ENCODE measurements around the gene CCDC171. TPM values are rescaled to one million over a fixed set of nuclear protein-coding genes. Genes with fewer than 3 reads are reported as not detected.

CCDC171 gene
- total RNA-seq, 1 experiment from 2014 or later: 2.4 TPM

DNA sequence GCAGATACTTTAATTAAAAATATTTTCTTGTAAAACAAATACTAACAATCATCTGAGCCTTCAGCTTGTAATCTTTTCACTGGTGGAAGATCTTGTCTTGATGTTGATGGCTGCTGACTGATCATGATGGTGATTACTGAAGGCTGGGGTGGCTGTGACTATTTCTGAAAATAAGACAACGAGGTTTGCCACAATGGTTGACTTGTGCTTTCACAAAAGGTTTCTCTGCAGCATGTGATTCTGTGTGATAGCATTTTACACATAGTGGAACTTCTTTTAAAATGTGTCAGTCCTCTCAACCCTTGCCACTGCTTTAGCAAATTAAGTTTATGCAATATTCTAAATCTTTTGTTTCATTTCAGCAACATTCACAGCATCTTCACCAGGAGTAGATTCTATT, 461.0 kb downstream of the CCDC171 start:
- H2AK5ac ChIP-seq (ENCODE audit: insufficient read length, low read length): no peak overlapping the region

More for the DNA sequence above, 461.0 kb downstream of the CCDC171 start:
- H3K9me3 Mint-ChIP-seq: peaks cover 0 to 11% of the 10 kb centered on the region in 2 experiments; a peak in 2 of 5 replicates
- Histone ChIP-seq H3K14ac (ENCODE audit: insufficient read depth, low read length) (no peak overlapping the region), H3K4ac (ENCODE audit: low read depth, low read length) (no peak overlapping the region), H4K5ac (ENCODE audit: insufficient read length, low read depth, low read length) (no peak overlapping the region), H2BK5ac (ENCODE audit: insufficient read length, low read length) (no peak overlapping the region), H2BK120ac (ENCODE audit: low read depth, low read length, poor library complexity, severe bottlenecking) (no peak overlapping the region), H3K79me2 (ENCODE audit: insufficient read depth, low read length) (no peaks in the 10 kb centered on the region), H4K8ac (replicated peaks; ENCODE audit: insufficient read length, low read depth, low read length) (no peak overlapping the region), H2AFZ (ENCODE audit: low read length) (no peak overlapping the region), H3K4me1 (ENCODE audit: insufficient read depth, low read length) (no peaks in the 10 kb centered on the region), H3K23me2 (ENCODE audit: insufficient read length, low read depth, low read length, poor library complexity, severe bottlenecking) (no peaks in the 10 kb centered on the region), H3K27ac (ENCODE audit: insufficient read length, low read depth, low read length) (no peak overlapping the region), H4K91ac (ENCODE audit: insufficient read length, low read depth, low read length) (no peak overlapping the region), H4K20me1 (ENCODE audit: control insufficient read depth, insufficient read depth, insufficient read length) (no peaks in the 10 kb centered on the region), H3K27me3 (ENCODE audit: insufficient read depth, low read length) (no peaks in the 10 kb centered on the region), H3K4me2 (ENCODE audit: insufficient read depth, insufficient read length, low read length) (no peak overlapping the region), H2BK15ac (ENCODE audit: low read depth, low read length) (no peak overlapping the region), H3K56ac (ENCODE audit: insufficient read length, low read depth, low read length) (no peak overlapping the region), H2BK20ac (ENCODE audit: low read depth, low read length, poor library complexity, severe bottlenecking) (no peak overlapping the region), H3K79me1 (ENCODE audit: insufficient read depth, low read depth, low read length, poor library complexity, severe bottlenecking) (no peaks in the 10 kb centered on the region), H3K9ac (ENCODE audit: extremely low read depth, insufficient read length, low read length) (no peak overlapping the region), H3K18ac (ENCODE audit: insufficient read length, low read depth, low read length) (no peak overlapping the region), H2BK12ac (ENCODE audit: insufficient read length, low read depth, low read length) (no peak overlapping the region), H3K23ac (ENCODE audit: insufficient read length, low read depth, low read length) (no peak overlapping the region), H3T11ph (ENCODE audit: low read length) (no peak overlapping the region), H3K9me3 (ENCODE audit: control insufficient read depth, low read depth, low read length) (peaks cover 7% of the 10 kb centered on the region)
- TF ChIP-seq, protein P1, sequence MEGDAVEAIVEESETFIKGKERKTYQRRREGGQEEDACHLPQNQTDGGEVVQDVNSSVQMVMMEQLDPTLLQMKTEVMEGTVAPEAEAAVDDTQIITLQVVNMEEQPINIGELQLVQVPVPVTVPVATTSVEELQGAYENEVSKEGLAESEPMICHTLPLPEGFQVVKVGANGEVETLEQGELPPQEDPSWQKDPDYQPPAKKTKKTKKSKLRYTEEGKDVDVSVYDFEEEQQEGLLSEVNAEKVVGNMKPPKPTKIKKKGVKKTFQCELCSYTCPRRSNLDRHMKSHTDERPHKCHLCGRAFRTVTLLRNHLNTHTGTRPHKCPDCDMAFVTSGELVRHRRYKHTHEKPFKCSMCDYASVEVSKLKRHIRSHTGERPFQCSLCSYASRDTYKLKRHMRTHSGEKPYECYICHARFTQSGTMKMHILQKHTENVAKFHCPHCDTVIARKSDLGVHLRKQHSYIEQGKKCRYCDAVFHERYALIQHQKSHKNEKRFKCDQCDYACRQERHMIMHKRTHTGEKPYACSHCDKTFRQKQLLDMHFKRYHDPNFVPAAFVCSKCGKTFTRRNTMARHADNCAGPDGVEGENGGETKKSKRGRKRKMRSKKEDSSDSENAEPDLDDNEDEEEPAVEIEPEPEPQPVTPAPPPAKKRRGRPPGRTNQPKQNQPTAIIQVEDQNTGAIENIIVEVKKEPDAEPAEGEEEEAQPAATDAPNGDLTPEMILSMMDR (conservative IDR thresholded peaks at IDR 0.05): no peak
- no peaks in the 10 kb centered on the region for H3K27me3 Mint-ChIP-seq (ENCODE audit: low read depth)
- no peaks in the 10 kb centered on the region; a peak in 1 of 7 replicates for H3K36me3 Mint-ChIP-seq (ENCODE audit: insufficient read depth in 1 of 3, low read depth in 3 of 3)
- WGBS (ENCODE audit: extremely low coverage, insufficient read length, low lambda C conversion rate): no CpG with 5 or more reads among the region's 1 CpG
- no peak for DNase-seq
- H3K4me1 Mint-ChIP-seq: no peaks in the 10 kb centered on the region
- H3K4me3 Mint-ChIP-seq: no peak overlapping the region
- no peak overlapping the region for H3K27ac Mint-ChIP-seq

Data from H9 (cell line).